GM20000 (cell line): ENCODE results near the gene SCNN1B.
"Not testable (repeated sequence)": the region's sequence is repeated elsewhere in the genome, so short reads cannot be mapped to it uniquely, and the experiment has no call there.

ENCODE experiments used
- DNase-seq: peaks from one replicate; pipeline ENCODE4 v3.0.0; 2012; ENCODE audit warnings: low spot score
- TF ChIP-seq, protein P1 (sequence below): IDR thresholded peaks from 2 replicates; pipeline ENCODE4 v1.5.1; 2012; ENCODE audit warnings: mild to moderate bottlenecking, control low read depth; ENCODE audit errors: extremely low read depth, missing control alignments

The SCNN1B gene

DNA sequence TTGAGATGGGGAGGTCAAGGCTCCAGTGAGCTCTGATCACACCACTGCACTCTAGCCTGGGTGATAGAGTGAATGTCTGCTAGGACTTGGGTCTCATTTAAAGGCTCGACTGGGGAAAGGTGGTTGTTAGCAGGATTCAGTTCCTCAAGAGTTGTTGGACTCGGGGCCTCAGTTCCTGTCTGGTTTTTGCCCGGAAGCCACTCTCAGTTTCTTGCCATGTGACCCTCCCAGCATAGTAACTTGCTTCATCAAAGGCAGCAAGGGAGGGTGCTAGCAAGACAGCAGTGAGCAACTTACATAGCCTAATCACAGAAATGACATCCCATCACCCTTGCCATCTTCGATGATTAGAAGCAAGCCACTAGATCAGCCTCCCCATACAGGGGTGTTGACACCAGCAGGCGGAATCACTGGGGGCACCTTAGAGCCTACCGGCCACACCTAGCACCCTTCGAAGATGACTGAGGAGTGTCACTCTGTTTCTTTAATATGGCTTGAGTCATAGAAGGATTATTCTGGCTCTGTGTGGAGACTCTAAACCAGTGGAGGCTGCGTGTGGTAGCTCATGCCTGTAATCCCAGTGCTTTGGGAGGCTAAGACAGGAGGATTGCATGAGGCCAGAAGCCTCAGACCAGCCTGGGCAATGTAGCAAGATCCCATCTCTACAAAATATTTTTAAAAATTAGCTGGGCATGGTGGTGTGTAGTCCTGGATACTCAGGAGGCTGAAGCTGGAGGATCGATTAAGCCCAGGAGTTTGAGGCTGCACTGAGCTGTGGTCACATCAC, 13.2 kb upstream of the SCNN1B start:
- no peak for DNase-seq
- TF ChIP-seq, protein P1, sequence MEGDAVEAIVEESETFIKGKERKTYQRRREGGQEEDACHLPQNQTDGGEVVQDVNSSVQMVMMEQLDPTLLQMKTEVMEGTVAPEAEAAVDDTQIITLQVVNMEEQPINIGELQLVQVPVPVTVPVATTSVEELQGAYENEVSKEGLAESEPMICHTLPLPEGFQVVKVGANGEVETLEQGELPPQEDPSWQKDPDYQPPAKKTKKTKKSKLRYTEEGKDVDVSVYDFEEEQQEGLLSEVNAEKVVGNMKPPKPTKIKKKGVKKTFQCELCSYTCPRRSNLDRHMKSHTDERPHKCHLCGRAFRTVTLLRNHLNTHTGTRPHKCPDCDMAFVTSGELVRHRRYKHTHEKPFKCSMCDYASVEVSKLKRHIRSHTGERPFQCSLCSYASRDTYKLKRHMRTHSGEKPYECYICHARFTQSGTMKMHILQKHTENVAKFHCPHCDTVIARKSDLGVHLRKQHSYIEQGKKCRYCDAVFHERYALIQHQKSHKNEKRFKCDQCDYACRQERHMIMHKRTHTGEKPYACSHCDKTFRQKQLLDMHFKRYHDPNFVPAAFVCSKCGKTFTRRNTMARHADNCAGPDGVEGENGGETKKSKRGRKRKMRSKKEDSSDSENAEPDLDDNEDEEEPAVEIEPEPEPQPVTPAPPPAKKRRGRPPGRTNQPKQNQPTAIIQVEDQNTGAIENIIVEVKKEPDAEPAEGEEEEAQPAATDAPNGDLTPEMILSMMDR = no peak

DNA sequence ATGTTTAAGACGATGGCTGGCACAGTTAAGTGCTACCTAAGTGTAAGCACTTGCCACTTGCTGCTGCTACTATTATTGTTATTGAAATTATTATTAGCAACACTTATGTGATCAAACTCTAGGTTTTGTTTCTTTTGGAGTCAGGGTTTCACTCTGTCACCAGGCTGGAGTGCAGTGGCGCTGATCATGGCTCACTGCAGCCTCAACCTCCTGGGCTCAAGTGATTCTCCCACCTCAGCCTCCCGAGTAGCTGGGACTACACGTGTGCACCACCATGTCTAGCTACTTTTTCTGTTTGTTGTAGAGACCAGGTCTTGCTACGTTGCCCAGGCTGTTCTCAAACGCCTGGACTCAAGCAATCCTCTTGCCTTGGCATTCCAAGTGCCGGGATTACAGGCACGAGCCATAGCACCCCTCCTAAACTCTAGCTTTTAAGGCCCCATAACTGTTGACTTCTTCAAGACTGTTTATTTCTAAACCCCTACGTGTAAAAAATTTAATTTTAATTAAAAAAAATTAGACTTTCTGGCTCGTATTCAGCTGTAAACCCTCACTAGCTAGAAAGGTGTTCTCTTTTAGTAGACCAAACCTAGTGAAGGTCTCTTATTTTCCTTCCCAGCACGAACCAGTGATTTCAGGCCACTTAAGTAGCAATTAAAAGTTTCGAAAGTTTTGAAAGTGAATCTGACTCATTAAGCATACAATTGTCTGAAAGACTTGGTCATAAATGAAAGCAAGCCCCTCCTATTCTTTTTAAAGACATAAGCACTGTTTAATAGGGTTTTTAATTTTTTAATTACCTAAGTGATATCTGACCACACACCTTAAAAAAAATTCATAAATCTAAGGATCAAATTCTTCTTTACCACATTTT, 11.7 kb upstream of the SCNN1B start:
- TF ChIP-seq, protein P1 = no peak
- DNase-seq = no peak

DNA sequence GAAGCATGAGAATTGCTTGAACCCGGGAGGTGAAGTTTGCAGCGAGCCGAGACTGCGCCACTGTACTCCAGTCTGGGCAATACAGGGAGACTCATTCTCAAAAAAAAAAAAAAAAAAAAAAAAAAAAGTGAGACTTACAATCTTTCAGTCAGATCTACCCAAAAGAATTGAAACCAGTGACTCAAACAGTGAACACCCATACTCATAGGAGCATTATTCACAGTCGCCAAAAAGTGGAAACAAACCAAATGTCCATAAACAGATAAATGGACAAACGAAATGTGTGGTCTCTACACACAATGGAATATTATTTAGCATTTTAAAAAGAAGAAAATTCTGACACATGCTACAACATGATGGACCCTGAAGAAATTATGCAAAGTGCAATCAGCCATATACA, 9.1 kb upstream of the SCNN1B start:
- DNase-seq = peak; percentile 48
- TF ChIP-seq, protein P1 = no peak

DNA sequence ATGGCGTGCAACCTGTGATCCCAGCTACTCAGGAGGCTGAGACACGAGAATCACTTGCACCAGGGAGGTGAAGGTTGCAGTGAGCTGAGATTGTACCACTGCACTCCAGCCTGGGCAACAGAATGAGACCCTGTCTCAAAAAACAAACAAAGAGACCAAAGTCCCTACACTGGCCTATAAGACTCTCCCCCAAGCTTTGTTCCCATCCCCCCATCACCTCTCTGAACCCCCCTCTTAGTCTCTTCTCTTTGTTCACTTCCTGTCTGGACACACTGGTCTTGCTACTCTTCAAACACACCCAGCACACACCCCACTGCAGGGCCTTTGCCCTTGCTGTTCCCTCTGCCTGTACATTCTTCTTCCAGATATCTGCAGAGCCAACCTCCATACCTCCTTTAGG, 7.8 kb upstream of the SCNN1B start:
- DNase-seq = no peak
- TF ChIP-seq, protein P1 = no peak

DNA sequence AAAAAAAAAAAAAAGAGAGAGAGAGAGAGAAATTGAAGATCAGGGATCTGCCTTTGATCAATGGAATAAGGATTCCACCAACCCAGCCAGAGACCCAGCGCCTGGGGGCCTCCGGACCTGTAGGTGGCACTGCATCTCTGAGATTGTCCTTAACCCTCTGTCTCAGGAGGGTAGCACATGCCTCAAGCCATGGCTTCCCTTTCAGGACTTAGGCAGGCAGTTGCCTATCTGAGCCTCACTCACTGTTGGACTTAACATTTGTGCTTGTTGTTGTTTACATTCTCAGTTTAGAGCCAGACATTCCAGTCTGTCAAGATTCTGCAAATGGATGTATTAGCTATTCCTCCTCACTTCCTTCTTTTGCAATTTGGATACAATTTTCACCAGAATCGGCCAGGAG, 5.1 kb upstream of the SCNN1B start:
- TF ChIP-seq, protein P1 = peak; percentile 23
- peak; percentile 67 for DNase-seq

DNA sequence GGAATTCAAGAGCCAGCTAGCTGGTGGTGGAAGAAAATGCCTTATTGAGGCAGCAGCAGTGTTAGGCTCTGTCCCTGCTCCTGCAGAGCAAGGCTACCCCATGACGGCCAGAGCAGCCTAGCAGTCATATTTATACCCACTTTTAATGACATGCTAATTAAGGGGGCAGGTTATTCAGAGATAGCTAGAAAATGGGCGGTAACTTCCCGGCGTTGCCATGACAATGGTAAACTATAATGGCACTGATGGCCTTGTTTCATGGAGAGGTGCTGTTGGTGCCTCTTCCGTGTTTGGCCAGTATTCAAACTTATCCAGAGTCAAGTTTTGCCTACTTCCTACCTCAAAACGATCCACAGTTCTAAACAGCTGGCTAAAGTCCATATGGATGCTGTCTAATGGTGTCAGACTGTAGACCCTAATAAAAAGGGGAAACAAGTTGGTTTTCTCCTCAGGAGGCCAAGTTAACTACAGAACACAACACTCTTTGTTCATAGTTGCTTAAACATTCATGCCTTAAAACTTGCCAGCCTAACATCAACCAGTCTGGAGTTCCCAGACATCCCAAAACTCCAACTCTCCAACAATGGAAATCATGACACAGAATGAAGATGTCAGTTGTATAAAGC, 3.7 kb upstream of the SCNN1B start:
- no peak for DNase-seq
- TF ChIP-seq, protein P1 = no peak

DNA sequence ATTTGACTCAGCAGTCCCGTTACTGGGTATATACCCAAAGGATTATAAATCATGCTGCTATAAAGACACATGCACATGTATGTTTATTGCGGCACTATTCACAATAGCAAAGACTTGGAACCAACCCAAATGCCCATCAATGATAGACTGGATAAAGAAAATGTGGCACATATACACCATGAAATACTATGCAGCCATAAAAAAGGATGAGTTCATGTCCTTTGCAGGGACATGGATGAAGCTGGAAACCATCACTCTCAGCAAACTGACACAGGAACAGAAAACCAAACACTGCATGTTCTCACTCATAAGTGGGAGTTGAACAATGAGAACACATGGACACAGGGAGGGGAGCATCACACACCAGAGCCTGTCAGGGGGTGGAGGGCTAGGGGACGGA, 2.3 kb upstream of the SCNN1B start:
- DNase-seq = not testable (repeated sequence)
